NCI-H446 treated with DMSO at 0.1 percent for 48 hours (cell line): Measurements from ENCODE around the gene SETD3.

Source experiments
- DNase-seq: peaks from one replicate; lab custom pipeline; 2025; lab: John Stamatoyannopoulos, UW

SETD3 gene

GRCh38 chr14:99516871-99517642 is 36.4 kb upstream of the SETD3 start:
- no peak for DNase-seq

GRCh38 chr14:99516156-99516870 is 35.7 kb upstream of the SETD3 start:
- DNase-seq: no peak

- no peak for DNase-seq
Measured at GRCh38 chr14:99515301-99516155, 34.9 kb upstream of the SETD3 start.

GRCh38 chr14:99514552-99515300 is 34.1 kb upstream of the SETD3 start:
- no peak for DNase-seq

GRCh38 chr14:99513946-99514551 is 33.4 kb upstream of the SETD3 start:
- no peak for DNase-seq

GRCh38 chr14:99513183-99513694 is 32.6 kb upstream of the SETD3 start:
- no peak for DNase-seq

- DNase-seq: no peak
Measured at GRCh38 chr14:99512571-99513182, 32.0 kb upstream of the SETD3 start.

GRCh38 chr14:99512110-99512449 is 31.4 kb upstream of the SETD3 start:
- DNase-seq: no peak

- no peak for DNase-seq
Measured at GRCh38 chr14:99511421-99512109, 30.9 kb upstream of the SETD3 start.

- no peak for DNase-seq
Measured at GRCh38 chr14:99510556-99511139, 30.0 kb upstream of the SETD3 start.

GRCh38 chr14:99509871-99510555 is 29.4 kb upstream of the SETD3 start:
- no peak for DNase-seq

- DNase-seq: no peak
Measured at GRCh38 chr14:99508896-99509629, 28.4 kb upstream of the SETD3 start.

- no peak for DNase-seq
Measured at GRCh38 chr14:99507860-99508640, 27.4 kb upstream of the SETD3 start.

- no peak for DNase-seq
Measured at GRCh38 chr14:99506276-99506675, 25.6 kb upstream of the SETD3 start.

- DNase-seq: no peak
Measured at GRCh38 chr14:99505089-99505488, 24.4 kb upstream of the SETD3 start.

- DNase-seq: no peak
Measured at GRCh38 chr14:99503848-99504453, 23.3 kb upstream of the SETD3 start.

- no peak for DNase-seq
Measured at GRCh38 chr14:99502989-99503421, 22.3 kb upstream of the SETD3 start.
